Stimulated activated CD4-positive, alpha-beta T cell treated with anti-CD3 and anti-CD28 coated beads, Interleukin-2, amount 100 ng/mL, for 48 hours (primary cell): ENCODE measurements around the gene PIM1.
"Not testable (repeated sequence)": the region's sequence is repeated elsewhere in the genome, so short reads cannot be mapped to it uniquely, and the experiment has no call there.

Experiments
- DNase-seq, 2 donors: peaks; one replicate each; pipeline ENCODE4 v3.0.0-alpha.2; 2020

Gene PIM1

GRCh38 chr6:37194886-37195285 lies 24.9 kb downstream of the PIM1 start:
- DNase-seq, result not testable (repeated sequence)

DNA sequence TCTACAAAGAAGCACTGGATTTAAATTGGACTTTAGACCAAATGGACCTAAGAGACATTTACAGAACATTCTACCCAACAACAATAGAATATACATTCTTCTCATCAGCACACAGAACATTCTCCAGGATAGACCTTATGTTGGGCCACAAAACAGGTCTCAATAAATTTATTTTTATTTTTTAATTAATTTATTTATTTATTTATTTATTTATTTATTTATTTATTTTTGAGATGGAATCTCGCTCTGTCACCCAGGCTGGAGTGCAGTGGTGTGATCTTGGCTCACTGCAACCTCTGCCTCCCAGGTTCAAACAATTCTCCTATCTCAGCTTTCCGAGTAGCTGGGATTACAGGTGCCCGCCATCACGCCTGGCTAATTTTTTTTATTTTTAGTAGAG lies 26.5 kb downstream of the PIM1 start:
- DNase-seq, result not testable (repeated sequence)

GRCh38 chr6:37200085-37200484 lies 30.1 kb downstream of the PIM1 start:
- no peak for DNase-seq

- DNase-seq, result no peak
These were observed 31.8 kb downstream of the PIM1 start for GRCh38 chr6:37201726-37202125.

DNA sequence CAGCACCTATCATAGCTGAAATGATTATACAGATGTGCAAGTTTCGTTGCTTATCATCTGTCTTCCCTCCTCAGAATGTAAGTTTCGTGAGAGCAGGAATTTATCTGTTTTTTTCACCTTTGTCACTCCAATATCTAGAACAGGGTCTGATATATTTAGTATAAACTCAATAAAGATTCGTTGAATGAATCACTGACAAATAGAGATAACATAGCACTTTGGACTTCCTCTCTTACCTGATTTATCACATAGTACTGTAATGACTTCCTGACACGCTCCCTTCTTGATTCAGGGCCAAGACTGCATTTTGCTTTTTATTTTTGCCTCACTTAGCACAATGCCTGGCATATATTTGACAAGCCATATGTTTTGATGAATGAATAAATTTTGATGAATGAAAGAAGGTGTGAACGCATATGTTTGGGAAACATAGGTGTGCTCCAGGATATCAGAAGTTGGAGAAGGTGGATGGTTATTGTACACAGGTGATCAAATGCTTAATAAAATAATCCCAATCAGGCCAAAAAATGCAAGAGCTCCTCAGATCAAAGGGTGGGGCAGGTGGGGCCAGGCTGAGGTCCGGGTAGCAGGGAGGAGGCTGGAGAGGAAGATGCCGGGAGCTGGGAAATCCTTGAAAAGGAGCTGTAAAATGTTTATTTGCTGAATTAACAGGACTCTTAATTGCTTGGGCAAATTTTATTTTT lies 33.0 kb downstream of the PIM1 start:
- DNase-seq, result no peak

GRCh38 chr6:37204014-37204751 lies 34.2 kb downstream of the PIM1 start:
- no peak for DNase-seq

GRCh38 chr6:37205175-37205996 lies 35.4 kb downstream of the PIM1 start:
- no peak for DNase-seq

DNA sequence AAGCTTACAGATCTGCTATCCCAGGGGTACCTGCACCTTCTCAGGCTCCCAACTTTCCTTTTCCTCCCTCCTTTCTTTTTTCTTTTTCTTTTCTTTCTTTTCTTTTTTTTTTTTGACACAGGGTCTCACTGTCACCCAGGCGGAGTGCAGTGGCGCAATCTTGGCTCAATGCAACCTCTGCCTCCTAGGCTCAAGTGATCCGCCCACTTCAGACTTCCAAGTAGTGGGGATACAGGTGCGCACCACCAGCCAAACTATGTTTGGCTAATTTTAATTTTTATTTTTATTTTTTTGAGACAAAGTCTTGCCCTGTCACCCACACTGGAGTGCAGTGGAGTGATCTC lies 36.0 kb downstream of the PIM1 start:
- no peak for DNase-seq

- DNase-seq, result no peak
These were observed 36.7 kb downstream of the PIM1 start for GRCh38 chr6:37206622-37207021.

DNA sequence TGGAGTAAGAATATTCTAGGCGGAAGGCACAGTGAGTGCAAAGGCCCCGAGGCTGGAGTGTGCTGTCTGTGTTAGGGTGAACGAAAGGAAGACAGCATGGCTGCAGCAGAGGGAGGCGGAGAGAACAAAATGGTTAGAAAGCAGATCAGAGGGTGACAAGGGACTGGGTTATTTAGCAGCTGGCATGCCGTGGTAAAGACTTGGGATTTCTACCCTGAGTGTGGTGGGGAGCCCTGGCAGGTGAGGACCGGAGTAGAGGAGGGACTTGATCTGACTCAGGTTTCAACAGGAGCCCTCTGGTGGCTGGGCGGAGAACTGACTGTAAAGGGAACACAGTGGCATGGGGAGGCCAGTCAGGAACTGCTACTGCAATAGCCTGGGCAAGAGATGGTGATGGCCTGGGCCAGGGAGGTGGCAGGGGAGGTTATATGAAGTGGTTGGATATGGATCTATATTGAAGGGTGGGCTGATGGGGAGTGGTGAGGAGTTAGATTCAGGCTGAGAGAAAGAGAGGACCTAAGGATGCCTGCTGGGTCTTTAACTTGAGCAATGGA lies 38.0 kb downstream of the PIM1 start:
- DNase-seq, result peak; percentile 87 to 90

DNA sequence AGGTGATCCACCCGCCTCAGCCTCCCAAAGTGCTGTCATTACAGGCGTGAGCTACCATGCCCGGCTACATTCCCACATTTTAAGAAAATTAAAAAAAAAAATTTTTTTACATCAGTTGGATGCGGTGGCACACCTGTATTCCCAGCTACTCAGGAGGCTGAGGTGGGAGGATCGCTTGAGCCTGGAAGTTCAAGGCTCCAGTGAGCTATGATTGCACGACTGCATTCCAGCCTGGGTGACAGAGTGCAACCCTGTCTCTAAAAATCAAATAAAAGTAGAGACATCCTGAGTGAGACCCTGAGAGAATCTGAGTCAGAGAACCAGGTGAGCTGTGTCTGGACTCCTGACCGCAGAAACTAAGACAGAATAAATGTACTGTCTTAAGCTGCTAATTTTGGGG lies 38.8 kb downstream of the PIM1 start:
- no peak for DNase-seq

- no peak for DNase-seq
These were observed 39.7 kb downstream of the PIM1 start for GRCh38 chr6:37209461-37210205.

GRCh38 chr6:37210313-37210968 lies 40.5 kb downstream of the PIM1 start:
- DNase-seq, result peak; percentile 82 to 87

DNA sequence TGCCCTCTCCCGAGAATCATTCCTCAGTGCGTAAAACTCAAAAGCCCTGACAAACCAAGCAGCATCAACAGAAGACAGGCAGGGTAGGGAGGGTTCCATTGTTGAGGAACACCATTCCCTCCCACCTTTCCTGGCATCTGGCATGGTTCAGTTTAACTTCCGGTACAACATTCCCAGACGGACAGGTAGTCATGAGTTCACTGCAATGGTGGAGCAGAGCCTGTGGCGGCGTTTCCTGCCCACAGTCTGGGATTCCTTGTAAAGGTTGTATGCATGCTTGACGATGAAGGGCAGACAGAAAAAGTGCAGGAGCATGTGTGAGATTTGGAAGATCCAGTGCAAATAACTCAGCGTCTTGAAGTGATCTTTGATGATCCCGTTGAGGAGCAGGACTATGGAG lies 42.3 kb downstream of the PIM1 start:
- no peak for DNase-seq

- DNase-seq, result no peak
These were observed 48.1 kb downstream of the PIM1 start for GRCh38 chr6:37218061-37218460.

GRCh38 chr6:37218511-37218910 lies 48.6 kb downstream of the PIM1 start:
- DNase-seq, result no peak

- no peak for DNase-seq
These were observed 51.7 kb downstream of the PIM1 start for GRCh38 chr6:37221585-37222124.

GRCh38 chr6:37222125-37222967 lies 52.4 kb downstream of the PIM1 start:
- peak; percentile 62 to 64 for DNase-seq

- DNase-seq, result no peak
These were observed 53.0 kb downstream of the PIM1 start for GRCh38 chr6:37222992-37223391.
